OCI-LY1 (cell line): Measurements from ENCODE around the gene MRAS.

Experiments used
- H2AFZ ChIP-seq: fragments of 200-600 bp; sonication (generic), shearing (Covaris generic); 2 replicates; pipeline ENCODE4 v1.6.0; 2014; ENCODE audit warnings: antibody characterized with exemption, mild to moderate bottlenecking, low read length
- H3F3A ChIP-seq: fragments of 200-600 bp; sonication (generic), shearing (Covaris generic); 2 replicates; pipeline ENCODE4 v1.6.0; 2014; ENCODE audit warnings: mild to moderate bottlenecking, antibody characterized with exemption, low read length, moderate library complexity; ENCODE audit not compliant: insufficient read depth
- H3K27ac ChIP-seq: fragments of 200-600 bp; sonication (generic); 2 replicates; pipeline ENCODE4 v1.5.1; 2014; ENCODE audit warnings: low read length, mixed run types, mild to moderate bottlenecking, low read depth; ENCODE audit not compliant: poor library complexity, severe bottlenecking
- H3K27me3 ChIP-seq: fragments of 200-600 bp; sonication (generic); 2 replicates; pipeline ENCODE4 v1.6.0; 2014; ENCODE audit warnings: antibody characterized with exemption, mild to moderate bottlenecking, low read length, moderate library complexity; ENCODE audit not compliant: insufficient read depth
- H3K36me3 ChIP-seq: fragments of 200-600 bp; sonication (generic); 2 replicates; pipeline ENCODE4 v1.6.1; 2014; ENCODE audit warnings: mild to moderate bottlenecking, antibody characterized with exemption, low read length, moderate library complexity, mixed read lengths; ENCODE audit not compliant: insufficient read depth
- H3K4me1 ChIP-seq: fragments of 200-600 bp; sonication (generic); 2 replicates; pipeline ENCODE4 v1.5.1; 2014; ENCODE audit warnings: mild to moderate bottlenecking, low read length, moderate library complexity; ENCODE audit not compliant: insufficient read depth, severe bottlenecking
- H3K4me2 ChIP-seq: fragments of 200-600 bp; sonication (generic), shearing (Covaris generic); 2 replicates; pipeline ENCODE4 v1.6.1; 2014; ENCODE audit warnings: low read length
- H3K4me3 ChIP-seq: fragments of 200-600 bp; sonication (generic); 2 replicates; pipeline ENCODE4 v1.5.1; 2014; ENCODE audit warnings: low read length, low read depth, mild to moderate bottlenecking, mixed read lengths; ENCODE audit not compliant: poor library complexity, severe bottlenecking
- H3K79me2 ChIP-seq: fragments of 200-600 bp; shearing (Covaris generic); 2 replicates; pipeline ENCODE4 v1.6.1; 2016; ENCODE audit warnings: mixed run types, low read length, mixed read lengths; ENCODE audit not compliant: insufficient read depth
- H3K9ac ChIP-seq: fragments of 200-600 bp; sonication (generic), shearing (Covaris generic); 2 replicates; pipeline ENCODE4 v1.6.1; 2014; ENCODE audit warnings: mild to moderate bottlenecking, low read length, mixed read lengths
- H3K9me2 ChIP-seq: fragments of 200-600 bp; sonication (generic), shearing (Covaris generic); 2 replicates; pipeline ENCODE4 v1.6.1; 2014; ENCODE audit warnings: low read depth, mild to moderate bottlenecking, low read length, mixed read lengths
- H3K9me3 ChIP-seq: fragments of 200-600 bp; shearing (Covaris generic); 2 replicates; pipeline ENCODE4 v1.6.1; 2014; ENCODE audit warnings: low read length, mixed read lengths
- H4K20me1 ChIP-seq: fragments of 200-600 bp; sonication (generic), shearing (Covaris generic); 2 replicates; pipeline ENCODE4 v1.6.0; 2016; ENCODE audit warnings: mild to moderate bottlenecking, low read length; ENCODE audit not compliant: insufficient read depth
- EZH2 ChIP-seq: fragments of 200-600 bp; sonication (generic), shearing (Covaris generic); IDR thresholded peaks from 2 replicates; pipeline ENCODE4 v1.8.0; 2017; ENCODE audit warnings: borderline replicate concordance, mixed run types, mild to moderate bottlenecking, antibody characterized with exemption, low read length, moderate library complexity, mixed read lengths
- TF ChIP-seq, protein P1 (sequence below): fragments of 200-600 bp; sonication (generic), shearing (Covaris generic); IDR thresholded peaks from 2 replicates; pipeline ENCODE4 v1.5.1; 2017; ENCODE audit warnings: mild to moderate bottlenecking, antibody characterized with exemption, low read length, moderate library complexity, mixed read lengths

MRAS gene

GRCh38 chr3:138361561-138361971 is 13.2 kb downstream of the MRAS start:
- no peaks in the 10 kb centered on the region for H3K79me2 ChIP-seq
- no peak overlapping the region for H3K4me2 ChIP-seq
- no peak overlapping the region for H2AFZ ChIP-seq
- H3K9me3 ChIP-seq: no peaks in the 10 kb centered on the region
- H3K4me3 ChIP-seq: no peak overlapping the region
- no peaks in the 10 kb centered on the region for H3F3A ChIP-seq
- no peaks in the 10 kb centered on the region for H4K20me1 ChIP-seq
- no peak overlapping the region for H3K27ac ChIP-seq
- no peaks in the 10 kb centered on the region for H3K9me2 ChIP-seq
- H3K4me1 ChIP-seq: no peaks in the 10 kb centered on the region
- H3K9ac ChIP-seq: no peak overlapping the region
- H3K27me3 ChIP-seq: peaks cover 4% of the 10 kb centered on the region; the same call in 1 of the 2 replicates
- TF ChIP-seq, protein P1, sequence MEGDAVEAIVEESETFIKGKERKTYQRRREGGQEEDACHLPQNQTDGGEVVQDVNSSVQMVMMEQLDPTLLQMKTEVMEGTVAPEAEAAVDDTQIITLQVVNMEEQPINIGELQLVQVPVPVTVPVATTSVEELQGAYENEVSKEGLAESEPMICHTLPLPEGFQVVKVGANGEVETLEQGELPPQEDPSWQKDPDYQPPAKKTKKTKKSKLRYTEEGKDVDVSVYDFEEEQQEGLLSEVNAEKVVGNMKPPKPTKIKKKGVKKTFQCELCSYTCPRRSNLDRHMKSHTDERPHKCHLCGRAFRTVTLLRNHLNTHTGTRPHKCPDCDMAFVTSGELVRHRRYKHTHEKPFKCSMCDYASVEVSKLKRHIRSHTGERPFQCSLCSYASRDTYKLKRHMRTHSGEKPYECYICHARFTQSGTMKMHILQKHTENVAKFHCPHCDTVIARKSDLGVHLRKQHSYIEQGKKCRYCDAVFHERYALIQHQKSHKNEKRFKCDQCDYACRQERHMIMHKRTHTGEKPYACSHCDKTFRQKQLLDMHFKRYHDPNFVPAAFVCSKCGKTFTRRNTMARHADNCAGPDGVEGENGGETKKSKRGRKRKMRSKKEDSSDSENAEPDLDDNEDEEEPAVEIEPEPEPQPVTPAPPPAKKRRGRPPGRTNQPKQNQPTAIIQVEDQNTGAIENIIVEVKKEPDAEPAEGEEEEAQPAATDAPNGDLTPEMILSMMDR: no peak
- no peak for TF ChIP-seq EZH2
- no peaks in the 10 kb centered on the region for H3K36me3 ChIP-seq

GRCh38 chr3:138362538-138362937 is 14.2 kb downstream of the MRAS start:
- Histone ChIP-seq H3K9ac (no peak overlapping the region), H3K4me1 (no peaks in the 10 kb centered on the region), H3K4me3 (no peak overlapping the region), H4K20me1 (no peaks in the 10 kb centered on the region), H3K79me2 (no peaks in the 10 kb centered on the region), H3K9me2 (no peaks in the 10 kb centered on the region), H3K4me2 (no peak overlapping the region), H3K27ac (no peak overlapping the region), H3K9me3 (no peaks in the 10 kb centered on the region), H3K27me3 (peaks cover 4% of the 10 kb centered on the region; the same call in 1 of the 2 replicates), H2AFZ (no peak overlapping the region), H3F3A (no peaks in the 10 kb centered on the region), H3K36me3 (no peaks in the 10 kb centered on the region)
- no peak for TF ChIP-seq EZH2
- TF ChIP-seq, protein P1: no peak

DNA sequence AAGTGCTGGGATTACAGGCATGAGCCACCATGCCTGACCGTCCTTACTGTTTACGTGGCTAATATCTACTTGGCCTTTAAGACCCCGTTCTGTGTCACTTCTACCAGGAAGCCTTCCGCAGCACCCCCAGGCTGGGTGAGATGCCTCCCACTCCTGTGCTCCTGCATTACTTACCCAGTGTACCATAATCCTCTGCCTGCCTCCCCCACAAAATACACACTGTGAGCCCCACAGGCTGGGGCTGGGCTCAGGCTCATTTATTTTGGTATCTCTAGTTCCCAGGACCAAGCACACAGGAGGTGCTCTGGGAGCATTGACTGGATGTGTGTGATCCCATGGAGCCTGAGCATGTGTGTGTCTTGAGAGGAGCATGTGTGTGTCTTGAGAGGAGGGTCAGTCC is 14.9 kb downstream of the MRAS start:
- 0 out of 2 replicates have a peak, but pooled peaks cover 4% of the 10 kb centered on the region for H3K27me3 ChIP-seq
- H3K4me1 ChIP-seq: peaks cover 3% of the 10 kb centered on the region
- TF ChIP-seq, protein P1: no peak
- no peak for TF ChIP-seq EZH2
- no peaks in the 10 kb centered on the region for H3K79me2 ChIP-seq
- no peaks in the 10 kb centered on the region for H3K9me3 ChIP-seq
- H3K9ac ChIP-seq: no peak overlapping the region
- no peaks in the 10 kb centered on the region for H4K20me1 ChIP-seq
- no peak overlapping the region for H3K27ac ChIP-seq
- no peak overlapping the region for H2AFZ ChIP-seq
- no peaks in the 10 kb centered on the region for H3F3A ChIP-seq
- H3K4me3 ChIP-seq: no peak overlapping the region
- no peak overlapping the region for H3K4me2 ChIP-seq
- H3K36me3 ChIP-seq: no peaks in the 10 kb centered on the region
- no peaks in the 10 kb centered on the region for H3K9me2 ChIP-seq
